Stimulated activated CD8-positive, alpha-beta memory T cell treated with anti-CD3 and anti-CD28 coated beads, Interleukin-4, amount 100 ng/mL, for 48 hours (primary cell): ENCODE measurements around the gene SERTAD2.

Experiments
- DNase-seq: peaks from one replicate; pipeline ENCODE4 v3.0.0-alpha.2; 2020

SERTAD2 gene, protein sequence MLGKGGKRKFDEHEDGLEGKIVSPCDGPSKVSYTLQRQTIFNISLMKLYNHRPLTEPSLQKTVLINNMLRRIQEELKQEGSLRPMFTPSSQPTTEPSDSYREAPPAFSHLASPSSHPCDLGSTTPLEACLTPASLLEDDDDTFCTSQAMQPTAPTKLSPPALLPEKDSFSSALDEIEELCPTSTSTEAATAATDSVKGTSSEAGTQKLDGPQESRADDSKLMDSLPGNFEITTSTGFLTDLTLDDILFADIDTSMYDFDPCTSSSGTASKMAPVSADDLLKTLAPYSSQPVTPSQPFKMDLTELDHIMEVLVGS

GRCh38 chr2:64653109-64654062 lies at the start of gene SERTAD2:
Gene SERTAD2 (minus strand): TSS chr2:64653913. CDS start chr2:64636871, 17,042 bp downstream.
- DNase-seq: peak; percentile 82

- no peak for DNase-seq
Observed at GRCh38 chr2:64700133-64700809, 46.6 kb upstream of the SERTAD2 start.

DNA sequence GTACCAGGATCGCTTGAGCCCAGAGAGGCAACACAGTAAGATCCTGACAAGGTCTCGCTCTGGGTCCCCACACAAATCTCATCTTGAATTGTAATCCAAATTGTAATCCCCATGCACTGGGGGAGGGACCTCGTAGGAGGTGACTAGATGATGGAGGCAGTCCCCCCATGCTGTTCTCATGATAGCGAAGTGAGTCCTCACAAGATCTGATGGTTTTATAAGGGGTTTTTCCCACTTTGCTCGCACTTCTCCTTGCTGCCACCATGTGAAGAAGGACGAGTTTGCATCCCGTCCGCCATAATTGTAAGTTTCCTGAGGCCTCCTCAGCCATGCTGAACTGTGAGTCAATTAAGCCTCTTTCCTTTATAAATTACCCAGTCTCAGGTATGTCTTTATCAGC lies 46.0 kb upstream of the SERTAD2 start:
- peak; percentile 37 for DNase-seq

- DNase-seq: no peak
Observed at GRCh38 chr2:64698668-64699444, 45.1 kb upstream of the SERTAD2 start.

GRCh38 chr2:64698177-64698643 lies 44.5 kb upstream of the SERTAD2 start:
- no peak for DNase-seq

DNA sequence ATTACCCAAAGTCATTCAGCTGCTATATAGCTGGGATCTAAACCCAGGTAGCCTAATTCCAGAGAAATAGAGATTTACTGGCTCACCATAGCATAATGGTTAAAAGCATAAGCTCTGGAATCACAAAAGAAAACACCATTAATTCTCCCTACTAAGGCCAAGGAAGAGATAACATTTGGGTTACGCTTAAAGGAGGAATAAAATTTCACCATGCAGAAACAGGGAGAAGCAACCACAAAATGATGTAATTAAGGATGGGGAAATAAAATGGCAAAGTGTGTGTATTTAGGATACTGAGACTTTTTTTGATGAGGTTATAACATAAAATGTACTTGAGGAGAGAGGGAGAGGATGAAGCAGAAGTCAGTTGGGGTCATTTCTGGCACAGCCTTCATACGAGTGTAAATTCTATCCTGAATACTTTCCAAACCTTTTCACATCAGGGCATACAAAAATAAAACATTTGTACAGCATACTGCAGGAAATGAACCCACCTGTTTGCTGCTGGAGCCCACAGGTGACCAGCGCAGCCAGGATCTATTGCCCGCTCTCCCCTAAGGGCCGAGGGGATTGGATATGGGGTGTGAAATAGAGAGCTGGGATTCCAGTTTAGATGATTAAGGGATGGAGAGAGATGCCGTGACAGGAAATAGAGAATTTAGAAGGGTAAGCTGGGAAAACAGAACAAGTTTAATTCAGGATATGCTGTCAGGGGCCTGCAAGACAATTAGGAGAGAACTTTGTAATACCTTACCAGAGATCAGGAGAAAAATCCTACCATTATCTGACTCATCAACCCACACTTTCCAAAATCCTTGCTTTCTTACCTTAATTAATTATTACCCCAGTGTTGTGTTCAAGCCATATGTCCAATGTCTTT lies 43.8 kb upstream of the SERTAD2 start:
- no peak for DNase-seq

- DNase-seq: no peak
Observed at GRCh38 chr2:64696636-64697035, 42.9 kb upstream of the SERTAD2 start.

GRCh38 chr2:64695721-64696261 lies 42.1 kb upstream of the SERTAD2 start:
- no peak for DNase-seq

- DNase-seq: no peak
Observed at GRCh38 chr2:64692401-64692800, 38.7 kb upstream of the SERTAD2 start.

DNA sequence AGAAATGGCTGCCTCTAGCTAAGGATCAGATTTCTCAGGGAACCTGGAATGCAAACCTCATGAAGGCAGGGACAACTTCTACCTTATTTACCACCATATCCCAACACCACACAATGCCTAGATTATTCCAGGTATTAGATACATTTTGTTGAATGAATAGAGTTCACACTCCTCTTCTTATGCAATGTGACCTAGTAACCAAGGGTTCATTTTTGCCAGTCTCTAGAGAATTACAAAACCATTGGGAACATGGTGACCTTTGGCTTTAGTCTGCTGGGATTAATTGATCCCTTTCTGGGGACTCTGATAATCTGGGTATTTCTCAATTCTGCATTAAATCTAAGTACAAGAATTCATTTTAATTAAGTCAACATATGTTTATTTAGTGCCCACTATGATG lies 35.2 kb upstream of the SERTAD2 start:
- no peak for DNase-seq

DNA sequence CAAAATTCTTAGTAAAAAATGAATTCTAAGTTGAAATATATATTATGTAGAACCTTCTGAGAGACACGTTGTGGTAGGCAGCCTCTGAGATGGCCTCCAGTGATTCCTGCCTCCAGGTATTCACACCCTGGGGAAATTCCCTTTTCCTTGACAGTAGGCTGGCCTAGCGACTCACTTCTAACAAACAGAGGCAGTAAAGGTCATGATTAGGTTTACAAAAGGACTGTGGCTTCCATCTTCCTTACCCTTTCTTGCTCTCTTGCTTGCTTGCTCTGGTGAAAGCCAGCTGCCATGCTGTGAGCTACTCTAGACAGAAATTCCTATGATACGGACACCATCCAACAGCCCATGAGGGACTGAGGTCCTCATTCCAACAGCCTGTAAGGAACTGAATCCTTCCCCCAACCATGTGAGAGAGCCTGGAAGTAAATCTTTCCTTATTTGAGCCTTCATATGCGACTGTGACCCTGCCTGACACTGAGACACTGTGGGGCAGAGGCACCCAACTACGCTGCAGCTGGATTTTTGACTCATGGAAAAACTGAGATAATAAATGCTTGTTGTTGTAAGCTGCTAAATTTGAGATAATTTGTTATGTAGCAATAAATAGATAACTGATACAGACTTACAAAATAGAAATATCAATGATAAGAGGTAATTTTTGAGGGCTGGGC lies 32.7 kb upstream of the SERTAD2 start:
- DNase-seq: no peak

GRCh38 chr2:64685430-64685829 lies 31.7 kb upstream of the SERTAD2 start:
- DNase-seq: no peak

- DNase-seq: no peak
Observed at GRCh38 chr2:64683771-64684510, 30.2 kb upstream of the SERTAD2 start.

GRCh38 chr2:64681479-64681967 lies 27.8 kb upstream of the SERTAD2 start:
- DNase-seq: no peak

DNA sequence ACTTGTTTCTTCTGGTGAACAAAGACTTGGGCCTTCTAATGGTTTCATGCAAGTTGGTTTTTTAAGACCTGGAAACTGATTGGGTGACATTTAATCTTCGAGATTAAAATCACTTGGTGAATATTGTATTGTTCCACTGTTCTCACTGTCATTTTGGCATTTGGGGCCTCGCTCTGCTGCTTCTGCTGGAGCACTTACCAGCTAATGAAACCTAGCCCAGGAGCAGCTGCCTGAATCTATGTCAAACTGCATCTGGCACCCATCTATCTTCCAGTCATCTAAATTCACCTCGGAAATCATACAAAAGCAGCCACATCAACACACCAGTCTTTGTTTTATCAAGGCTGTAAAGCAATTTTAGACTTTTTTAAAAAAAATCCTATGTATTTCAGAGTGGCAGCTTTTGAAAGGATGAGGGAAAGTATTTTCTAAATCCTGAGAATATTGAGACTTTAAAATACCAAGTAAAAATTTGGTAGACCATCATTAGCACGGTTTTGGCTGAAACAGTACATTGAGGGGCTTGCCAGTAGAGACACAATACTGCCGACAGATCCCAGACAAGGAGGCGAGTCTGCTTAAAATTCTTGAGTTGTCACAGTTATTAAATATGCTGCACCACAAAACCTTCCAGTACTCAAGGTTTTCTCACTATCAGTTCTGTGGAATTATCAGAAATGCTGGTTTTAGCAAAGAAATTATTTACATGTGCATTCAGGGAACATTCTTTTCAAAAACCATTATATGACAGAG lies 26.1 kb upstream of the SERTAD2 start:
- no peak for DNase-seq

- DNase-seq: no peak
Observed at GRCh38 chr2:64678771-64679590, 25.3 kb upstream of the SERTAD2 start.

- no peak for DNase-seq
Observed at GRCh38 chr2:64677530-64677929, 23.8 kb upstream of the SERTAD2 start.

GRCh38 chr2:64675860-64676259 lies 22.1 kb upstream of the SERTAD2 start:
- DNase-seq: peak; percentile 75
